ENCODE results near the gene PTPRD.
"Not testable (repeated sequence)": the region's sequence is repeated elsewhere in the genome, so short reads cannot be mapped to it uniquely, and the experiment has no call there.

Gene PTPRD

GRCh38 chr9:9112001-9112720 lies 1500.6 kb downstream of the PTPRD start:
- TF ChIP-seq CTCF (IDR thresholded peaks at IDR 0.05; ENCODE audit: insufficient read depth, missing control alignments), result no peak
- FAIRE-seq, result peak; percentile 92
- peak; percentile 26 for DNase-seq (ENCODE audit: insufficient read length, low spot score)

- DNase-seq (ENCODE audit: insufficient read length, low spot score) (no peak), FAIRE-seq (no peak)
- TF ChIP-seq CTCF (IDR thresholded peaks at IDR 0.05; ENCODE audit: insufficient read depth, missing control alignments), result no peak
These were observed 1504.2 kb downstream of the PTPRD start for GRCh38 chr9:9108641-9109040.

GRCh38 chr9:9102295-9102694 lies 1510.5 kb downstream of the PTPRD start:
- FAIRE-seq (no peak), DNase-seq (ENCODE audit: insufficient read length, low spot score) (no peak)
- TF ChIP-seq CTCF (IDR thresholded peaks at IDR 0.05; ENCODE audit: insufficient read depth, missing control alignments), result no peak

GRCh38 chr9:9100070-9100469 lies 1512.7 kb downstream of the PTPRD start:
- DNase-seq (ENCODE audit: insufficient read length, low spot score) (no peak), FAIRE-seq (no peak)
- TF ChIP-seq CTCF (IDR thresholded peaks at IDR 0.05; ENCODE audit: insufficient read depth, missing control alignments), result no peak

- peak; percentile 90 for FAIRE-seq
- peak; percentile 11 for DNase-seq (ENCODE audit: insufficient read length, low spot score)
- TF ChIP-seq CTCF (IDR thresholded peaks at IDR 0.05; ENCODE audit: insufficient read depth, missing control alignments), result no peak
These were observed 1513.2 kb downstream of the PTPRD start for GRCh38 chr9:9099646-9100045.

GRCh38 chr9:9097254-9097653 lies 1515.5 kb downstream of the PTPRD start:
- not testable (repeated sequence) for DNase-seq (ENCODE audit: insufficient read length, low spot score)

GRCh38 chr9:9091387-9091786 lies 1521.4 kb downstream of the PTPRD start:
- no peak for FAIRE-seq
- no peak for DNase-seq (ENCODE audit: insufficient read length, low spot score)
- no peak for TF ChIP-seq CTCF (IDR thresholded peaks at IDR 0.05; ENCODE audit: insufficient read depth, missing control alignments)

More at GRCh38 chr9:9097254-9097653, 1515.5 kb downstream of the PTPRD start:
- FAIRE-seq, result not testable (repeated sequence)
